Measurements from ENCODE around the gene TLL1. TPM values are rescaled to one million over a fixed set of nuclear protein-coding genes. Genes with fewer than 3 reads are reported as not detected.

Gene TLL1
- total RNA-seq, 1 experiment from 2014 or later: not detected

GRCh38 chr4:165928601-165929000, 55.6 kb downstream of the TLL1 start:
- H2AFZ ChIP-seq (ENCODE audit: low read length): no peak overlapping the region
- no peak overlapping the region for H3K9ac ChIP-seq (ENCODE audit: extremely low read depth, insufficient read length, low read length)
- H3K23me2 ChIP-seq (ENCODE audit: insufficient read length, low read depth, low read length, poor library complexity, severe bottlenecking): no peaks in the 10 kb centered on the region
- no peak overlapping the region for H3K27ac Mint-ChIP-seq
- no peaks in the 10 kb centered on the region for H3K27me3 Mint-ChIP-seq (ENCODE audit: low read depth)
- no peak overlapping the region for H4K91ac ChIP-seq (ENCODE audit: insufficient read length, low read depth, low read length)
- H3K27ac ChIP-seq (ENCODE audit: insufficient read length, low read depth, low read length): no peak overlapping the region
- H3K9me3 ChIP-seq (ENCODE audit: control insufficient read depth, low read depth, low read length): no peaks in the 10 kb centered on the region
- H2BK5ac ChIP-seq (ENCODE audit: insufficient read length, low read length): no peak overlapping the region
- H3K4me2 ChIP-seq (ENCODE audit: insufficient read depth, insufficient read length, low read length): no peak overlapping the region
- no peaks in the 10 kb centered on the region for H4K20me1 ChIP-seq (ENCODE audit: control insufficient read depth, insufficient read depth, insufficient read length)
- H3K79me2 ChIP-seq (ENCODE audit: insufficient read depth, low read length): no peaks in the 10 kb centered on the region
- DNase-seq: no peak
- no peak overlapping the region for H2AK5ac ChIP-seq (ENCODE audit: insufficient read length, low read length)
- no peaks in the 10 kb centered on the region for H3K79me1 ChIP-seq (ENCODE audit: insufficient read depth, low read depth, low read length, poor library complexity, severe bottlenecking)
- H3K27me3 ChIP-seq (ENCODE audit: insufficient read depth, low read length): no peaks in the 10 kb centered on the region
- H3K14ac ChIP-seq (ENCODE audit: insufficient read depth, low read length): no peak overlapping the region
- H2BK20ac ChIP-seq (ENCODE audit: low read depth, low read length, poor library complexity, severe bottlenecking): no peak overlapping the region
- no peak overlapping the region for H2BK120ac ChIP-seq (ENCODE audit: low read depth, low read length, poor library complexity, severe bottlenecking)
- no CpG with 5 or more reads among the region's 2 CpGs for WGBS (ENCODE audit: extremely low coverage, insufficient read length, low lambda C conversion rate)
- H3K36me3 Mint-ChIP-seq (ENCODE audit: insufficient read depth in 1 of 3, low read depth in 3 of 3): no peaks in the 10 kb centered on the region
- no peak overlapping the region for H3K4me3 Mint-ChIP-seq
- no peak for TF ChIP-seq CTCF (conservative IDR thresholded peaks at IDR 0.05)
- no peak overlapping the region for H3T11ph ChIP-seq (ENCODE audit: low read length)
- H4K5ac ChIP-seq (ENCODE audit: insufficient read length, low read depth, low read length): no peak overlapping the region
- H2BK12ac ChIP-seq (ENCODE audit: insufficient read length, low read depth, low read length): no peak overlapping the region
- H3K23ac ChIP-seq (ENCODE audit: insufficient read length, low read depth, low read length): no peak overlapping the region
- H4K8ac ChIP-seq (replicated peaks; ENCODE audit: insufficient read length, low read depth, low read length): no peak overlapping the region
- H3K4me1 ChIP-seq (ENCODE audit: insufficient read depth, low read length): no peaks in the 10 kb centered on the region
- H3K4ac ChIP-seq (ENCODE audit: low read depth, low read length): no peak overlapping the region
- peaks cover 13 to 19% of the 10 kb centered on the region in 2 experiments for H3K4me1 Mint-ChIP-seq
- no peak overlapping the region for H3K56ac ChIP-seq (ENCODE audit: insufficient read length, low read depth, low read length)
- no peak overlapping the region for H2BK15ac ChIP-seq (ENCODE audit: low read depth, low read length)
- H3K18ac ChIP-seq (ENCODE audit: insufficient read length, low read depth, low read length): no peak overlapping the region
- H3K9me3 Mint-ChIP-seq: no peaks in the 10 kb centered on the region
